OCI-LY3 (cell line): ENCODE measurements around the gene LANCL3.

Experiments used
- H2AFZ ChIP-seq: fragments of 200-600, 300-600 bp; shearing (Covaris generic); 2 replicates; pipeline ENCODE4 v1.6.0; 2014; ENCODE audit warnings: antibody characterized with exemption, low read depth, low read length
- H3K27ac ChIP-seq: fragments of 200-600, 300-600 bp; sonication (generic); 2 replicates; pipeline ENCODE4 v1.5.1; 2014; ENCODE audit warnings: mild to moderate bottlenecking, low read length, moderate library complexity, mixed read lengths
- H3K27me3 ChIP-seq: fragments of 200-600, 300-600 bp; sonication (generic); 2 replicates; pipeline ENCODE4 v1.6.1; 2014; ENCODE audit warnings: low read depth, low read length, mixed read lengths
- H3K36me3 ChIP-seq: fragments of 200-600, 300-600 bp; sonication (generic); replicated peaks from 2 replicates; pipeline ENCODE3; 2014; ENCODE audit warnings: low read depth, low read length, mixed read lengths
- H3K4me1 ChIP-seq: fragments of 300-600, 200-600 bp; sonication (generic); 2 replicates; pipeline ENCODE4 v1.6.1; 2014; ENCODE audit warnings: low read length, mixed read lengths
- H3K4me2 ChIP-seq: fragments of 200-600, 300-600 bp; sonication (generic); 2 replicates; pipeline ENCODE4 v1.6.1; 2014; ENCODE audit warnings: low read length, mixed read lengths
- H3K4me3 ChIP-seq: fragments of 300-600, 200-600 bp; sonication (generic); 2 replicates; pipeline ENCODE4 v1.5.1; 2014; ENCODE audit warnings: antibody characterized with exemption, mild to moderate bottlenecking, low read length, moderate library complexity
- H3K79me2 ChIP-seq: fragments of 300-600, 200-600 bp; shearing (Covaris generic); 2 replicates; pipeline ENCODE4 v1.6.1; 2014; ENCODE audit warnings: mild to moderate bottlenecking, low read length, mixed read lengths
- H3K9ac ChIP-seq: fragments of 300-600, 200-600 bp; shearing (Covaris generic); 2 replicates; pipeline ENCODE4 v1.6.0; 2014; ENCODE audit warnings: mild to moderate bottlenecking, low read length, moderate library complexity
- H3K9me3 ChIP-seq: fragments of 200-600, 300-600 bp; shearing (Covaris generic); 2 replicates; pipeline ENCODE4 v1.6.1; 2014; ENCODE audit warnings: low read length, mixed read lengths; ENCODE audit not compliant: insufficient read depth
- H4K20me1 ChIP-seq: fragments of 200-600, 300-600 bp; sonication (generic); 2 replicates; pipeline ENCODE4 v1.6.1; 2016; ENCODE audit warnings: low read length, mixed read lengths; ENCODE audit not compliant: insufficient read depth
- CTCF ChIP-seq: fragments of 200-600, 300-600 bp; sonication (generic); IDR thresholded peaks from 2 replicates; pipeline ENCODE4 v1.5.1; 2014; ENCODE audit warnings: antibody characterized with exemption, low read length, low read depth
- EZH2phosphoT487 ChIP-seq: fragments of 200-600 bp; shearing (Covaris generic); IDR thresholded peaks from 2 replicates; pipeline ENCODE4 v1.6.1; 2018; ENCODE audit warnings: antibody characterized with exemption, mixed run types, low read depth

LANCL3 gene

GRCh38 chrX:37609727-37610126 is 38.3 kb downstream of the LANCL3 start:
- Histone ChIP-seq H3K27me3 (no peaks in the 10 kb centered on the region), H3K4me3 (no peak overlapping the region), H2AFZ (no peak overlapping the region), H3K79me2 (no peaks in the 10 kb centered on the region), H3K4me2 (no peak overlapping the region), H3K9ac (no peak overlapping the region), H3K27ac (no peak overlapping the region), H3K4me1 (no peaks in the 10 kb centered on the region), H3K36me3 (no peaks in the 10 kb centered on the region), H4K20me1 (no peaks in the 10 kb centered on the region), H3K9me3 (no peaks in the 10 kb centered on the region)
- TF ChIP-seq EZH2phosphoT487 (no peak), CTCF (no peak)

GRCh38 chrX:37613933-37614332 is 42.5 kb downstream of the LANCL3 start:
- no peaks in the 10 kb centered on the region for H4K20me1 ChIP-seq
- TF ChIP-seq CTCF, result no peak
- TF ChIP-seq EZH2phosphoT487, result no peak
- H3K9me3 ChIP-seq, result no peaks in the 10 kb centered on the region
- no peaks in the 10 kb centered on the region for H3K36me3 ChIP-seq
- no peak overlapping the region for H3K27ac ChIP-seq
- H3K79me2 ChIP-seq, result no peaks in the 10 kb centered on the region
- no peak overlapping the region for H3K4me3 ChIP-seq
- no peaks in the 10 kb centered on the region for H3K27me3 ChIP-seq
- H3K4me1 ChIP-seq, result no peaks in the 10 kb centered on the region
- no peak overlapping the region for H3K4me2 ChIP-seq
- no peak overlapping the region for H3K9ac ChIP-seq
- no peak overlapping the region for H2AFZ ChIP-seq

GRCh38 chrX:37627602-37628001 is 56.1 kb downstream of the LANCL3 start:
- TF ChIP-seq EZH2phosphoT487, result no peak
- TF ChIP-seq CTCF, result no peak
- H3K27ac ChIP-seq, result no peak overlapping the region
- H3K79me2 ChIP-seq, result no peaks in the 10 kb centered on the region
- no peaks in the 10 kb centered on the region for H3K9me3 ChIP-seq
- H3K4me2 ChIP-seq, result no peak overlapping the region
- H4K20me1 ChIP-seq, result no peaks in the 10 kb centered on the region
- no peaks in the 10 kb centered on the region for H3K36me3 ChIP-seq
- H3K4me1 ChIP-seq, result no peaks in the 10 kb centered on the region
- no peak overlapping the region for H3K9ac ChIP-seq
- no peak overlapping the region for H3K4me3 ChIP-seq
- H2AFZ ChIP-seq, result no peak overlapping the region
- no peaks in the 10 kb centered on the region for H3K27me3 ChIP-seq

GRCh38 chrX:37638047-37638446 is 66.6 kb downstream of the LANCL3 start:
- no peaks in the 10 kb centered on the region for H3K27me3 ChIP-seq
- no peaks in the 10 kb centered on the region for H4K20me1 ChIP-seq
- H3K9me3 ChIP-seq, result no peaks in the 10 kb centered on the region
- H2AFZ ChIP-seq, result no peak overlapping the region
- H3K4me1 ChIP-seq, result peaks cover 47% of the 10 kb centered on the region
- H3K36me3 ChIP-seq, result peaks cover 11% of the 10 kb centered on the region
- no peak overlapping the region for H3K9ac ChIP-seq
- no peak overlapping the region for H3K4me2 ChIP-seq
- peak overlapping the region; percentile 20; the same call in 1 of the 2 replicates for H3K27ac ChIP-seq
- H3K79me2 ChIP-seq, result no peaks in the 10 kb centered on the region
- H3K4me3 ChIP-seq, result no peak overlapping the region
- TF ChIP-seq CTCF (no peak), EZH2phosphoT487 (no peak)
